Medulla oblongata (tissue), 1 donor: ENCODE measurements around the gene RPTOR.

Source experiments
- DNase-seq: peaks from one replicate; pipeline ENCODE4 v3.0.0-alpha.2; 2015; ENCODE audit errors: extremely low spot score

Gene RPTOR

GRCh38 chr17:80831491-80831890 lies 286.9 kb downstream of the RPTOR start:
- DNase-seq = no peak

- DNase-seq = peak; percentile 66
Observed at GRCh38 chr17:80832266-80832676, 287.6 kb downstream of the RPTOR start.

DNA sequence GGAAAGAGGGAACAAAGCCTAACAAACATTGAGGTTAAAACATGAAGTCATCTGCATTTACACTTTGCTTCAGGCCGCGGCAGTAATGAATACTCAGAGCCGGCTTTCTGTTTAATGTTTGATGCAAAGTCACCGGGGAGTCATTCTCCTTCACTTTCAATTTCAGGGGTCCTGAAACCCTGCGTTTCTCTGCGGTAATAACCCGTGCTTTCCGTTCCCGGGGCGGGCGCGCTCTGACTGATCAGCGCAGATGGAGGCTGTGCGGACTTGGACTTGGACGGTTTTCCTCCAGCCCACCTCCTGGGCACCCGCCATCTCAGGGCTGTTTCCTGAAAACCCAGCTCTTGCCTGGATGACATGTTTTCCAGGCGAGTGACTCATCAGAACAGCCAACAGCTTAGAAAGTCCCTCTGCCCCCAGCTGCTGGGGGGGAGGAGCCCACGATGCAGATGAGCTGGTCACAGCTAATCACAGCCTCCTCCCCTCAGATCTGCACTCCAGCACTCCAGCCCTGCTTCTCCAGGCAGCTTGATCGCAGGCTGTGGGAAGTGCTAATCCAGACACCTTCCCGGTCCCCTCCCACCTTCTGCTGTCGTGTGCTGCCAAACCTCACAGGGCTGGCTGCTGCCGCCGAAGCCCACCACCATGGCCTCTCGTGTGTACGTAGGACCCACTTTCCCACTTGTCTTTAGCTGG lies 288.4 kb downstream of the RPTOR start:
- peak; percentile 89 for DNase-seq

- DNase-seq = peak; percentile 26
Observed at GRCh38 chr17:80833952-80834892, 289.6 kb downstream of the RPTOR start.

DNA sequence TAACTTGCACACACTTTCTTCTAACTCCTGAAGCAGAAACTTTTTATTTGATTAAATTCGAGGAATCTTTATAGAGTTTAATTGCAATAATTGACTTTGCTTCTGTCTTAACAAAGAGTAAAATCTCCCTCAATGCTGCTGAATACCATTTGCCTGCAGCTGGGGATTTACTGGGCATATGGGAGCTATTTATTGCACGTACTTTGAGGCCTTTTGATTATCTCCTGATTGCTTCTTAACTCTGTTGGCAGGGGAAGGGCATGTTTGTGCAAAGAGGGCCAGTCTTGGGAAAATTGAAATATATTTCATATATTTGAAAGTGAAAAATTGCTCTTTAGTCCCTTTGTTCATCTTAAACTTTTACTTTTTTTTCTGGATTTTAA lies 290.2 kb downstream of the RPTOR start:
- no peak for DNase-seq

DNA sequence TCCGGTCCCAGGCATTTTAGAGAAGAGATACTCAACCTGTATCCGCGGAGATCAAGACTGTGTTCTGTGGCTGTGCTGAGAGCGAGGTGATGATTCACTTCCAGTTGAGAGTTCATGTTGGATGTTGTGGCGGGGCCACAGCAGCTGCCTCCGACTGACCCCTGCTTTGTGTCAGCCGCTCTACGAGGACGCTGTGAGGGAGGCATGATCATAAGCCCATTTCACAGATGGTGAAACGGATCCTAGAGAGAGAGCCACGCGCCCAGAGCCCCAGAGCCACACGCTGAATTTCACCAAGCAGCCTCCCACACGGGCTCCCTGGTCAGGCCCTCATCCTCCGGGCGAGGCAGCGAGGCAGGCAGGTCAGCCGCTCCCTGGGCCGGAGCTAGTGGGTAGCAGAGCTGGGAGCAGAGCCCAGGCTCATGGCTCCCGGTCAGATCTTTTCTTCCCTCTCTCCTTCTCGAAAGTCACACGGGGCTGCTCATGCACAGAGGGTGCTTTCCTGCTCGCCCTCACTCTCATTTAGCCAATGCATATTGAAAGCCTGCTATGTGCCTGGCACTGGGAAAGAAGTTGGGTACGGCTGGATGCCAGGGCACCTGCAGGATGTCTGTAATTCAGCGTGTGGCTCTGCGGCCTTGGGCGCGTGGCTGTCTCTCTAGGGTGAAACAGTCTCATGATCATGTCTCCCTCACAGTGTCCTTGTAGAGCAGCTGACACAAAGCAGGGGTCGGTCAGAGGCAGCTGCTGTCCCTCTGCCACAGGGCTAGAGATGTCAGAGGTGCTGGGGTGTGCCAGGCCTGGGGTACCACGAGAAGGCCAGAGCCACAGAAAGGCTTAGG lies 291.4 kb downstream of the RPTOR start:
- peak; percentile 78 for DNase-seq

GRCh38 chr17:80836658-80836965 lies 292.0 kb downstream of the RPTOR start:
- no peak for DNase-seq

DNA sequence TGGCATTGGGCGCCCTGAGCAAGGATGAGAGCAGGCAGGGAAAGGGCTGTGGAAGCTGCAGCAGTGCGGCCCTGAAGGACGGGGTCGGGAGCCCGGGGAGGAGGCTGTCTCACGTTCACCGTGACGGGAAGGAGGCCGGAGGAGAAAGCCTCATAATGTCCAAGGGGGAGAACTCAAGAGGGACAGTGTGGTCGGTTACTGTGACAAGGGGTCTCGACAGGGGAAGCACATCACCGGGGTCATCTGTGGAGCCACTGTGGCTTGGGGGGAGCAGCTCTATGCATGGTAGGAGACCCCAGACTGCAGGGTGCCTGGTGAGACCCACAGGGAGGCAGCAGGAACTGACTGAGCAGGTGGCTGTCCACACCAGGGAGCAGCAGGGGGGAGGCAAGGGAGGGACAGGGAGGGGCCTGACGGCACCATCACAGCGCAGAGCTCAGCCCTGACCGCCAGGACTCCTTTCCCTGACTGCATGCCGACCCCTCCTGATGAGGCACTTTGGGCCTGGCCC lies 292.4 kb downstream of the RPTOR start:
- no peak for DNase-seq

GRCh38 chr17:80837711-80838110 lies 293.1 kb downstream of the RPTOR start:
- no peak for DNase-seq

GRCh38 chr17:80838311-80839025 lies 293.8 kb downstream of the RPTOR start:
- DNase-seq = no peak

DNA sequence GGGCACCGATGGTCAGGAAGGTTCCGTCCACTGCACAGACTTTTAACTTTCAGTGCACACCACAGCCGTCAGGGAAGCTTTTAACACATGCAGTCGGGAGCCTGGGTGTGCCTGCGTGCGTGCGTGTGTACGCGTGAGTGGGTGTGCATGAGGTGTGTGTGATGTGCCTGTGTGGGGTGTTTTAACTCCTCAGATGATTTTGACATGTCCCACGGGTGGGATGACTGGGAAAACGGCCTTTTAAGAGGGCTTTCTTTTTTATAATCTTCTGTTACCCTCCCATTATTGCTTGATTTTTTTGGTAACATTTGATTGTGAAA lies 294.3 kb downstream of the RPTOR start:
- DNase-seq = no peak

GRCh38 chr17:80839511-80839941 lies 294.9 kb downstream of the RPTOR start:
- DNase-seq = peak; percentile 48

- no peak for DNase-seq
Observed at GRCh38 chr17:80839970-80840369, 295.3 kb downstream of the RPTOR start.

DNA sequence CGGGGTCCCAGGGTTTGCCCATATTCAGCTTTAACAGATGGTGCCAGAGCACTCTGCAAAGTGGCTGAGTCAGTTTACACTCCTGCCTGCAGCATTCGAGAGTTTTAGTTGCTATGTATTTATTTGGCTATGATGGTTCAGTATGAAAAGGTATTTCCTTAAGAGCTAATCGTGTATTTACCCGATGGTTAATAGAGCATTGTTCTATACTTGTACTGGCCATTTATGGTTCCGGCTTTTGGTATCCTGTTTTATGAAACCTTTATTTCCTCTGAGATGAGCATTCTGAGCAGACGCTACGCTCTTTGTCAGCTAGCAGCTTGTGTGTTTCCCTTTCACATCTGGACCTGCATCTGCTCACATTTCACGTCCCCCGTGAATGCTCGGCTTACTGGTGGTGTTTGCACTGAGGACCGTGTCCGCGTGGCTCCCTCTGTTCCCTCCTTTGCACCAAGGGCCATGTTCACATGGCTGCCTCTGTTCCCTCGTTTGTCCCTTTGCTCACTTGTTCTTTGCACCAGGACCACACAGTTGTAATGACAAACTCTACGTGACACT lies 297.9 kb downstream of the RPTOR start:
- DNase-seq = no peak

DNA sequence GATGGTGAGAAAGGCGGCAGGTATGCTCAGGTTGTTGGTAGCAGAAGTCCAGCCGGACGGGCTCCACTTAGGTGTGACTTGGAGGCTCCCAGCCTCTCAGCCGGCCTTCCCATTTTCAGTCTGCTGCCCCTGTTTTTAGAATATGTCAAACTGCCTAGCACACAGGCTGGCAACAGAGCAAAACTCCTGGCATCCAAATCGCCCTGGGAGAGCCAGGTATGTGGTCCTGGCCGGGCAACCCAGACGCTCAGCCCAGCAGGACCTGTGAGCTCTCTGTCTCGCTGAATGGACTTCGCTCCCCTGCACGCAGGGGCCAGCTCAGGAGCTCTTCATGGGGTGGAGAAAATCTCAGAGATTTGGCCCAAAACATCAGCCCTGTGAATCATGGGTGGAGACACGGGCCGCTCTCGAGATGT lies 299.1 kb downstream of the RPTOR start:
- no peak for DNase-seq

DNA sequence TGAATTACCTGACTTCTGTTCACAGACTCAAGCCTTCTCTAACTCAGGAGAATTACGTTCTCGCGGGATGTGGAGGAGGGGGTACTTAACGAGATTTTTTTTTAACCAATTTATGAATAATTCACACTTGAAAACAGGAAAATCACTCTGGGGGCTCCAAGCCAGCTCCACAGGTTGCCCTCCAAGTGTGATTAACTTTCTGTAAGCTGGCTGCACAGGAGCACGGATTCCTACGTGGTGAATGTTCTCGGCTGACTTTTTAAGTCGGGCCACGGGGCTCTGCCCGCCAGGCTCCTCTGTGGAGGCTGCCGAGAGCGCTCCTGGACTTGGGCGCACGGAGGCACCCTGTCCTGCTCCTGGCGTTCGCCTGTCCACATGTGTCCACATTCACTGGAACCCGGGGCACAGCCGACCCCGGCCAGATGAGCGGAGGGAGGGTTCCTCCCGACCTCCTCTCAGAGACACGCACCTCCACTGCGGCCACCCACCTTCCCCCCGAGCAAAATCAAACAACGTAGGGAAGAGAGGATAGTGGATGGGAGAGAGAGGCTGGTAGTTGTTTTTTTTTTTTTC lies 299.9 kb downstream of the RPTOR start:
- no peak for DNase-seq

- no peak for DNase-seq
Observed at GRCh38 chr17:80845069-80845862, 300.6 kb downstream of the RPTOR start.

DNA sequence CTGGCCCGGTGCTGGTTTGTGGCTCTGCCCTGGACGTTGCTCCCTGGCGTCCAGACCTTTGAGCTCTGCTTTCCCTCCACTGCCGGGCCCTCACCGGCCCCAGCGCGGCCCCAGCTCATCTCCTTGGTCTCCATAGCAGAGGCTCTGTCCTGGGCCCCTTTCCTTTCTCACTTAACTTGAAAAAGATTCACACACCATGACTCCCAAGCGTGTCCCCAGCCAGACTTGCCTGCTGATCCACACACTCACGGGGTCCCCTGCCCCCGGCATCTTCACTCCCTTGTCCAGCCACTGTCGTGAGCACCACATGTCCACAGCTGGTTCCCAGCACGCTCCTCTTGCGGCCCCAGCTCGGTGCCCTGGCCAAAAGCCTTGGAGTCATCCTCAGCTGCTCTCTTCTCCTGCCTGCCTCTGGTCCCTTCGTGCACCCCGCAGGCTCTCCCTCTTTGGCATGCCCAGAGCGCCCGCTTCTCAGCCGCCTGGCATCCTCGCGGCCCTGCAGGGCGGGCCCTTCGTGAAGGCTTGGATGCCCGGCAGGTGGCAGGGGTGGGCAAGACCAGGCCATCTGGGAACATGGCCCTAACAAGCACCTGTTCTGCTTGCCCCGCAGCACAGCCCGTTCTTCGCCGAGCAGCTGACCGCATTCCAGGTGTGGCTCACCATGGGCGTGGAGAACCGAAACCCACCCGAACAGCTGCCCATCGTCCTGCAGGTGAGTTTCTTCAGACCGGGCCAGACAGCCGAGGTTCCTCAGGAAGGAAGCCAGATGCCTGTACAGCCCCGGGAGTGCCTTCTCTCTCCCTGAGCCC lies 301.4 kb downstream of the RPTOR start:
- no peak for DNase-seq

DNA sequence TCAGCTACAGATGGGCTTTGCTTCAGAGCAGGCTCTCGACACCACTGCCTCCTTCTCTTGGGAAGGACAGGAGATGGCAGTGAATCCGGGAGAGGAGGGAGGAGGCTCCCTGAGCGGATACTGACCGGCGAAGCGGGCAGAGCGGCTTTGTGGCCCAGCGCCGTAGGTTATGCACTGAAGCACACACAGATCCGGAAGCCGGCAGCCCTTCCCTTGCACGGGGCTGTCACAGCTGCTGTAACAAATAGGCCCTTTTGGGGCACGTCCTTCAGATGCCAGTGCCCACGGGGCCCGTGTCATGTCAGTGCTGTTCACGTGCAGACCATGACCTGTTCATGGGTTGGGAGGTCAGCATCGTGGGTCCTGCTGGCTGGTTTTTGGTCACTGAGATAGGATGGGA lies 302.3 kb downstream of the RPTOR start:
- DNase-seq = no peak
